Posterior cingulate gyrus (tissue), 11 donors: ENCODE results near the gene ORAI1.
"Not testable (repeated sequence)": the region's sequence is repeated elsewhere in the genome, so short reads cannot be mapped to it uniquely, and the experiment has no call there.

ENCODE experiments used
- DNase-seq, 10 donors: peaks; one replicate each; pipeline versions ENCODE4 v3.0.0 to v3.0.0-alpha.2; 2020 to 2021; ENCODE audit warnings: mixed read lengths in 3 of 10
- intact Hi-C: fragments of 100-400 bp; cut with DNase I; formaldehyde crosslinking; loops from one replicate; pipeline ENCODE4 v1.15.1; 2023

The ORAI1 gene

GRCh38 chr12:121638298-121639202 lies 12.2 kb downstream of the ORAI1 start:
- peak in 1 of 10 donors; percentile 74 for DNase-seq
- intact Hi-C loops = no loop called here

DNA sequence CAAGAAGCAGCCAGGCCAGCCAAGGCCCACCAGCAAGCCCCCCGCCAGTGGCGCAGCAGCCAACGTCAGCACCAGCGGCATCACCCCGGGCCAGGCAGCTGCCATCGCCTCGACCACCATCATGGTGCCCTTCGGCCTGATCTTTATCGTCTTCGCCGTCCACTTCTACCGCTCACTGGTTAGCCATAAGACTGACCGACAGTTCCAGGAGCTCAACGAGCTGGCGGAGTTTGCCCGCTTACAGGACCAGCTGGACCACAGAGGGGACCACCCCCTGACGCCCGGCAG lies 15.0 kb downstream of the ORAI1 start:
- no peak for DNase-seq

DNA sequence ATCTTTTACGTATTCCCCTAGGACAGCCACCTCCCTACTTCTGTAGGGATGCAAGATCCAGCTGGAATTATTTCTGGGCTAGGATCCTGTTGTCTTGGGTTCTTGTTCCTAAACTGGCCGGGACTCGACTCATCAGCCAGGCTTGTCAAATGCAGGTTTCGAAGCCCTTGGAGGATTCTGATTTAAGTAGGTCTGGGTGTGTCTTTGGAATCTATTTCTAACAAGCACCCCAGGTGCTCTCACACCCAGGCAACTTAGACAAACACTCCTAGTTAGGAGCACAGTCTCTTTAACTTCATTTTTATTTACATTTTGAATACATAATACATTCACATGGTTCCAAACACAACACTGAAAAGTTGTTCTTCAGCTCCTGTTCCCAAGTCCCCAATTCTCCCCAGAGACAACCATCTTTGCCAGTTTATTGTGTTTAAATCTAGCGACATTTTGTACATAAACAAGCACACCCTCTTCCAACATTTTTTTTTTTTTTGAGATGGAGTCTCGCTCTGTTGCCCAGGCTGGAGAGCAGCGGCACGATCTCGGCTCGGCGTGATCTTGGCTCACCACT lies 22.2 kb downstream of the ORAI1 start:
- no peak for DNase-seq
- intact Hi-C loops = no loop called here

More for the DNA sequence above, 15.0 kb downstream of the ORAI1 start:
- intact Hi-C loops = no loop called here

GRCh38 chr12:121649322-121649721 lies 23.0 kb downstream of the ORAI1 start:
- intact Hi-C loops = no loop called here
- no peak for DNase-seq

DNA sequence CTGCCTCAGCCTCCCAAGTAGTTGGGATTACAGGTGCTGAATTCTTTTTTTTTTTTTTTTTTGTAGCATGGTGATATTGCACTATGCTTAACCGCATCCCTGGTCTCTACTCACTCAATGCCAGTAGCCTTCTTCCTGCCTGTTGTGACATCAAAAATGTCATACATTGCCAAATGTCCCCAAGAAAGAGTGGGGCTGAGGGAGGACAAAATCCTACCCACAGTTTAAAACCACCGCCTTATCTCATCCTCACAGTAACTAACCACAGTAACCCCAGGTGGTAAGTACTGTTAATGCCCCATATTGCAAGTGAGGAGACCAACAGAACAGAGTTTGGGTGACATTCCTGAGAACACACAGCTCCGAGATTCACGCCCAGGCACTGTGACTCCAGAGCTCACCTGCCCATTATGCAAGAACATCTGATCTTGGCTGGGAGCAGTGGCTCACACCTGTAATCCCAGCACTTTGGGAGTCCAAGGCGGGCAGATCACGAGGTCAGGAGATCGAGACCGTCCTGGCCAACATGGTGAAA lies 23.6 kb downstream of the ORAI1 start:
- intact Hi-C loops = no loop called here
- DNase-seq = no peak

- DNase-seq = no peak
- intact Hi-C loops = no loop called here
Measured at GRCh38 chr12:121651320-121651719, 25.0 kb downstream of the ORAI1 start.

- intact Hi-C loops = no loop called here
- DNase-seq = no peak
Measured at GRCh38 chr12:121652767-121653497, 26.6 kb downstream of the ORAI1 start.

- intact Hi-C loops = no loop called here
- DNase-seq = no peak
Measured at GRCh38 chr12:121653999-121654398, 27.7 kb downstream of the ORAI1 start.

DNA sequence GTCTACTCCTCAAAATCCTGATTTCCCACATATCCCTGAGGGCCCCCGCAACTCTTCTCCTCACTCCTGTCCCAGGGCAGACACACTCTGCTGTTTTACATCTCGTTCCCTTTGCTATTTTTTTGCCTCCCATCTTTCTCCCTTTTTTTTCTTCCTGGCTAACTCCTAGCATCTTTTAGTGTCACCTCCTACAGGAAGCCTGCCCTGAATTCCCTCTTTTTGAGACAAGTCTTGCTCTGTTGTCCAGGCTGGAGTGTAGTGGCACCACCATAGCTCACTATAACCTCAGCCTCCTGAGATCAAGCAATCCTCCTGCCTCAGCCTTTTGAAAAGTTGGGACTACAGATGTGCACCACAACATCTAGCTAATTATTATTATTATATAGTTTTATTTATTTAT lies 29.8 kb downstream of the ORAI1 start:
- intact Hi-C loops = no loop called here
- no peak for DNase-seq

DNA sequence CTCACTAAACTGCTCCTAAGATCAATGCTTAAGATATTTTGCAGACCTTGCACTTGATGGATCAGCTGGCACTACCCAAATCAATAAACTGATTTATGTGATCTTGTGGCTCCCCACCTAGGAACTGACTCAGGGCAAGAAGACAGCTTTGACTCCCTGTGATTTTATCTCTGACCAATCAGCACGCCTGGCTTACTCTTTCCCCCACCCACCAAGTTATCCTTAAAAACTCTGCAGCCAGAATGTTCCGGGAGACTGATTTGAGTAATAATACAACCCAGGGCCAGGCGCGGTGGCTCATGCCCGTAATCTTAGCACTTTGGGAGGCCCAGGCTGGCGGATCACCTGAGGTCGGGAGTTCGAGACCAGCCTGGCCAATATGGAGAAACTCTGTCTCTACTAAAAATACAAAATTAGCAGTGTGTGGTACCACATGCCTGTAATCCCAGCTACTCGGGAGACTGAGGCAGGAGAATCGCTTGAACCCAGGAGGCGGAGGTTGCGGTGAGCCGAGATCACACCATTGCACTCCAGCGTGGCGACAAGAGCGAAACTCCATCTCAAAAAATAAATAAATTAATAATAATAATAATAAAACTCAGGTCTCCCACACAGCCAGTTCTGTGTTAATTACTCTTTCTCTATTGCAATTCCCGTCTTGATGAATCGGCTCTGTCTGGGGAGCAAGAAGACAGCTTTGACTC lies 31.1 kb downstream of the ORAI1 start:
- intact Hi-C loops = no loop called here
- no peak for DNase-seq

GRCh38 chr12:121661353-121662105 lies 35.2 kb downstream of the ORAI1 start:
- DNase-seq, intact Hi-C loops: not testable (repeated sequence)

- DNase-seq = no peak
- intact Hi-C loops = no loop called here
Measured at GRCh38 chr12:121663610-121663929, 37.2 kb downstream of the ORAI1 start.

- DNase-seq, intact Hi-C loops: not testable (repeated sequence)
Measured at GRCh38 chr12:121666829-121667228, 40.5 kb downstream of the ORAI1 start.

DNA sequence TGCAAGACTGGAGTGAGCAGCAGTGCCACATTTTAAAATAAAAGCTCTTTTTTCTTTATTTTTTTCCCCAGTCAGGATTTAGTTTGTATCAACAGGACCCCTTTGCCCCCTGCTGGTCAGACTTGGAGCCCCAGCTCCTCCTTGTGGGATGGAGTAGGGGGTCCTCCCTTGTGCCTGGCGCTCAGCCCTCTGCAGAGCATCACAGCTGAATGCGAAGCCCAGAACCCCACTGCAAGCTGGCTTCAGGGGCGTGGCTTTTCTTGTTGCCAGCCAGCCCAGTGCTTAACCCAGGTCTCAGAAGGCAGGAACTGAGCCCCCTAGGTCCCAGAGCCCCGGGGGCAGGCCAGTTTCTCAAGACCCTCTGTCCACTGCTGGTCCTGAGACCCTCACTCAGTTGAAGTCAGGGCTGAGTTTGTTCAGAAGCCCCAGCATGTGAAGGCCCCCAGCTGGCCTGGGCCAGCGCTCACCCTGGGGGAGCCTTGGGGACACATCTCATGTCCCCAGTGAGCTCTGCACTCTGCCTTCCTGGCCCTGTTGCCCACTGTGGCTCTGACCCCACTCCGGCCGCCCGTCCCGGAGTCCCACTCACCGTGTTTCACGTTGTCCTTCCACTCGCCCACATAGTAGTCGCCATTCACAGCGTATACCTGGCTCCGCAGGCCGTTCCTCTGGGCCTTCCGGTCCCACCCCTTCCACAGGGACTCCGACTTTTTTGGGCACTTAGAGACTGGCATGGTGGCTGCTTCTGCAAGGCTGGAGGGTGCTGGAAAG lies 42.6 kb downstream of the ORAI1 start:
- intact Hi-C loops = no loop called here
- no peak for DNase-seq

DNA sequence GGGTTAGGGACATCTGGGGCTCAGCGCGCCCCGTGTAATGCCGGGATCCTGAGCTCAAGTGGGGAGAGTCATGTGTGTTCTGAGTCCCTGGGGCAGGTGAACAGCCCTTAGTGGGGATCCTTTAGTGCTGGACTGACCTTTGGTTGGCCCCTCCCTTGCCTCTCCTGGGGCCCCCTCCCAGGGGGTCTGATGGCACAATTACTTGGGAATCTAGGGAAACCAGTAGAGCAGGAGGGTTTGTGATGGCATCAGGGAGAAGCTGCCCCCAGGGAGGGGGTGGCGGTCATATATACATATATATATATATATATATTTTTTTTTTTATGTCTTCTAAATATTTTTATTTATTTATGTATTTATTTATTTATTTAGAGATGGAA lies 43.2 kb downstream of the ORAI1 start, which contains the start of gene MORN3:
TSS of gene MORN3 (minus strand) at position 134 of the 380 bp plus-strand sequence. CDS start 171 bp downstream, outside the sequence.
- intact Hi-C loops = no loop called here
- DNase-seq = no peak

- DNase-seq = peak in 1 of 10 donors; percentile 18
Measured at GRCh38 chr12:121673013-121673511, 46.7 kb downstream of the ORAI1 start.

GRCh38 chr12:121676190-121676589 lies 49.9 kb downstream of the ORAI1 start:
- intact Hi-C loops = no loop called here

More at GRCh38 chr12:121673013-121673511, 46.7 kb downstream of the ORAI1 start:
- intact Hi-C loops = no loop called here

DNA sequence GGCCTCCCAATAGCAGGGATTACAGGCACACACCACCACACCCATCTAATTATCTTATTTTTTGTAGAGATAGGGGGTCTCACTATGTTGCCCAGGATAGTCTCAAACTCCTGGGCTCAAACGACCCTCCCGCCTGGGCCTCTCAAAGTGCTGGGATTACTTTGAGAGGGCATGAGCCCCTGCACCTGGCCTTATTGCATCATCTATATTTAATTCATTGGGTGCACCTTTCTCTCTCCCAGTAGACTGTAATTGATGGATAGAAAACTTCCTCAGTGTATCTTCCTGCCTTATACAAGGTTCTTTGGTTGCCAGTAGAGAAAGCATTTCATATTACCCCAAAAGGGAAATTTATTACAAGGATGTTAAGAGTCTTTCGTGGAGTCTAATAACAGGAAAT lies 52.0 kb downstream of the ORAI1 start:
- DNase-seq = no peak
- intact Hi-C loops = no loop called here

More at GRCh38 chr12:121676190-121676589, 49.9 kb downstream of the ORAI1 start:
- no peak for DNase-seq

DNA sequence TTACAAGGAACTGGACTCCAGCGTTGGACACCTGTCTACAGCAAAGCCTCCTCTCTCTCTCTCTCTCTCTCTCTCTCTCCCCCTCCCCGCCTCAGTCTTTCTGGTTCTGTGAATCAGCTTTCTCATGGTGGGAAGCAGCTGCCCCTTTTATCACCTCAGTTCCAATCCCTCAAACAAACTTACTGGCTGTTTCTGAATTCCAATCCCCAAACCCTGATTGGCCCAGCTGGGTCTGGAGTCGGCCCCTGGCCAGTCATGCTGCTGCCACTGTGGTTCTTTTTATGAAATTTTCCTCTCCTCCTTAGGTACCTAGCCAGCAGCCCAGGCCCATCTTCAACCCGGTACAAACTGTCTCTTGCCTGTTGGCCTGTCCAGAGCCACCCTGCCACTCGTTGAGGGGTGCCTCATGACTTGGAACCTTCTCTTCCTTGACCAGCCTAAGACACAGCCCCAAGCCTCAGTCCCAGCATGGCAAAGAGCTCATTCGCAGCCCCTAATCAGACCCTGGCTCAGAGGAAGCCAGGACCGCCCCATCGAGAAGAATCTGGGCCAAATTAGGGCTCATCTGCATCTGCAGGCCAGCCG lies 52.5 kb downstream of the ORAI1 start:
- intact Hi-C loops = no loop called here
- no peak for DNase-seq
